WTC11 (cell line): ENCODE data around the gene WDR64.

ENCODE experiments used
- ERG ChIP-seq: fragments of 250-450 bp; sonication (Bioruptor Pico); IDR thresholded peaks from 2 replicates; pipeline ENCODE4 v1.8.0; 2021; ENCODE audit warnings: mild to moderate bottlenecking
- ZNF423 ChIP-seq: fragments of 250-450 bp; sonication (Bioruptor Pico); IDR thresholded peaks from 2 replicates; pipeline ENCODE4 v2.1.2; 2022; ENCODE audit warnings: mild to moderate bottlenecking, moderate library complexity
- TF ChIP-seq, protein P1 (sequence below): sonication (generic); formaldehyde crosslinking; IDR thresholded peaks from 2 replicates; pipeline ENCODE4 v1.8.1; 2023; ENCODE audit warnings: mild to moderate bottlenecking, missing genetic modification reagents, moderate library complexity
- TF ChIP-seq, protein P2 (sequence below): sonication (generic); formaldehyde crosslinking; IDR thresholded peaks from 2 replicates; pipeline ENCODE4 v1.8.1; 2022; ENCODE audit warnings: low read depth, missing genetic modification reagents, borderline replicate concordance
- TF ChIP-seq, protein P3 (sequence below): fragments of 200-600 bp; IDR thresholded peaks from 2 replicates; pipeline ENCODE4 v1.8.0; 2022; ENCODE audit warnings: antibody characterized with exemption

DNA sequence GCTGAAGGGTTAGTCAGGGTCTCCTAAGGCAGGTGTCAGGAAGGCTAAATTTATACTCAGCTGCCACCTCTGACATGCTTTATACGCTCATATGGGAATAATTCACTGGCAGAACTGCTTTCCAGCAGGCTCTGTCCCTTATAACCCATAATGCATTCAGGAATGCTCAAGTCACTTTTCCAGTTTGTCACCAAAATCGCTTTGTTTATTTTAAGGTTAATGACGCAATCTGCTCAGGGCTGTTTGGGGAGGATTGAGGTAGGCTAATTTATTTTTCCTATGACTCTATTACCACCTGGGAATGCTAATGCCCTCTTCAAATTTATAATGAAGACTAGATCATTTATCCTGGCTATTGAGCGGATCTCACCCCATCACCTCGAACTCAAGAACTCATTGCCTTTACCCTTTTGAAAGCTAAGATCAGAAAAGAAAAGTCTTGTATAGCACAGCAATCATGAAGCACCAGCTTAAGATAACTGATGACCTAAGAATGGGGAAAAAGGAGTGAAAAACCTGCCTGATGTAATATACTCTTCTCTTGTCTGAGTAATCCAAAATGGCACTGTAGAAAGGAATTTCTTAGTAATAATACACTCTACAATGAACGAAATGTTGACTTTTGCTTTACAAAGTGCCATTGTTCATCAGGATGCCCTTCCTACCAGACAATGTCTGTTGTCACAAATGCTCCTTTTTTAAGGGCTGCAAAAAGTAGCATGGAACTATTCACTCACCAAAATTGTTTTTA lies 98.0 kb downstream of the WDR64 start:
- TF ChIP-seq, protein P1, sequence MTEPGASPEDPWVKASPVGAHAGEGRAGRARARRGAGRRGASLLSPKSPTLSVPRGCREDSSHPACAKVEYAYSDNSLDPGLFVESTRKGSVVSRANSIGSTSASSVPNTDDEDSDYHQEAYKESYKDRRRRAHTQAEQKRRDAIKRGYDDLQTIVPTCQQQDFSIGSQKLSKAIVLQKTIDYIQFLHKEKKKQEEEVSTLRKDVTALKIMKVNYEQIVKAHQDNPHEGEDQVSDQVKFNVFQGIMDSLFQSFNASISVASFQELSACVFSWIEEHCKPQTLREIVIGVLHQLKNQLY (CRISPR knock-in tag): no peak
- TF ChIP-seq ZNF423 (no peak), ERG (CRISPR knock-in tag) (no peak)
- TF ChIP-seq, protein P2, sequence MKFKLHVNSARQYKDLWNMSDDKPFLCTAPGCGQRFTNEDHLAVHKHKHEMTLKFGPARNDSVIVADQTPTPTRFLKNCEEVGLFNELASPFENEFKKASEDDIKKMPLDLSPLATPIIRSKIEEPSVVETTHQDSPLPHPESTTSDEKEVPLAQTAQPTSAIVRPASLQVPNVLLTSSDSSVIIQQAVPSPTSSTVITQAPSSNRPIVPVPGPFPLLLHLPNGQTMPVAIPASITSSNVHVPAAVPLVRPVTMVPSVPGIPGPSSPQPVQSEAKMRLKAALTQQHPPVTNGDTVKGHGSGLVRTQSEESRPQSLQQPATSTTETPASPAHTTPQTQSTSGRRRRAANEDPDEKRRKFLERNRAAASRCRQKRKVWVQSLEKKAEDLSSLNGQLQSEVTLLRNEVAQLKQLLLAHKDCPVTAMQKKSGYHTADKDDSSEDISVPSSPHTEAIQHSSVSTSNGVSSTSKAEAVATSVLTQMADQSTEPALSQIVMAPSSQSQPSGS (CRISPR knock-in tag): no peak
- TF ChIP-seq, protein P3, sequence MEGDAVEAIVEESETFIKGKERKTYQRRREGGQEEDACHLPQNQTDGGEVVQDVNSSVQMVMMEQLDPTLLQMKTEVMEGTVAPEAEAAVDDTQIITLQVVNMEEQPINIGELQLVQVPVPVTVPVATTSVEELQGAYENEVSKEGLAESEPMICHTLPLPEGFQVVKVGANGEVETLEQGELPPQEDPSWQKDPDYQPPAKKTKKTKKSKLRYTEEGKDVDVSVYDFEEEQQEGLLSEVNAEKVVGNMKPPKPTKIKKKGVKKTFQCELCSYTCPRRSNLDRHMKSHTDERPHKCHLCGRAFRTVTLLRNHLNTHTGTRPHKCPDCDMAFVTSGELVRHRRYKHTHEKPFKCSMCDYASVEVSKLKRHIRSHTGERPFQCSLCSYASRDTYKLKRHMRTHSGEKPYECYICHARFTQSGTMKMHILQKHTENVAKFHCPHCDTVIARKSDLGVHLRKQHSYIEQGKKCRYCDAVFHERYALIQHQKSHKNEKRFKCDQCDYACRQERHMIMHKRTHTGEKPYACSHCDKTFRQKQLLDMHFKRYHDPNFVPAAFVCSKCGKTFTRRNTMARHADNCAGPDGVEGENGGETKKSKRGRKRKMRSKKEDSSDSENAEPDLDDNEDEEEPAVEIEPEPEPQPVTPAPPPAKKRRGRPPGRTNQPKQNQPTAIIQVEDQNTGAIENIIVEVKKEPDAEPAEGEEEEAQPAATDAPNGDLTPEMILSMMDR: no peak
